CD4-positive, CD25-positive, alpha-beta regulatory T cell (primary cell): ENCODE results near the gene RRAGB. TPM values are rescaled to one million over a fixed set of nuclear protein-coding genes. Genes with fewer than 3 reads are reported as not detected.

Experiments used
- ATAC-seq, 2 donors: fragments of 150-1000 bp; cut with Tn5 transposase; one replicate each; pipeline ENCODE4 v1.10.0; 2021; ENCODE audit warnings: low read depth in 2 of 2, moderate number of reproducible peaks in 2 of 2, moderate library complexity in 1 of 2
- DNase-seq, 3 donors: peaks; one replicate each; pipeline versions ENCODE4 v3.0.0 to v3.0.0-alpha.2; 2012 to 2022; ENCODE audit warnings: mixed read lengths in 1 of 3
- H3K27ac ChIP-seq: one replicate; pipeline ENCODE4 v1.7.0; 2013; ENCODE audit warnings: mild to moderate bottlenecking, low read length; ENCODE audit not compliant: insufficient read depth, poor library complexity, severe bottlenecking
- H3K27me3 ChIP-seq: one replicate; pipeline ENCODE4 v1.7.0; 2013; ENCODE audit warnings: low read length; ENCODE audit not compliant: control insufficient read depth, insufficient read depth
- H3K36me3 ChIP-seq: one replicate; pipeline ENCODE4 v1.7.0; 2013; ENCODE audit warnings: mild to moderate bottlenecking, low read length, moderate library complexity; ENCODE audit not compliant: control insufficient read depth, insufficient read depth
- H3K4me1 ChIP-seq: 2 replicates; pipeline ENCODE4 v1.7.0; 2013; ENCODE audit warnings: mild to moderate bottlenecking, low read length; ENCODE audit not compliant: insufficient read depth, control insufficient read depth, poor library complexity, severe bottlenecking
- H3K4me3 ChIP-seq: one replicate; pipeline ENCODE4 v1.7.0; 2013; ENCODE audit warnings: low read depth, mild to moderate bottlenecking, low read length, moderate library complexity
- H3K9me3 ChIP-seq, 2 experiments: 1 replicate in 1 of 2; 2 replicates in 1 of 2; pipeline ENCODE4 v1.7.0; 2013; ENCODE audit warnings: low read length in 2 of 2, mild to moderate bottlenecking in 1 of 2, moderate library complexity in 1 of 2; ENCODE audit not compliant: control insufficient read depth in 2 of 2
- H3K27ac Mint-ChIP-seq, 3 donors: one replicate each; pipeline ENCODE4 v1.8.0; 2020 to 2022; ENCODE audit warnings: mild to moderate bottlenecking in 3 of 3, mixed read lengths in 3 of 3, moderate library complexity in 2 of 3
- H3K27me3 Mint-ChIP-seq: one replicate; pipeline ENCODE4 v1.8.0; 2022; ENCODE audit warnings: mild to moderate bottlenecking, mixed read lengths
- H3K36me3 Mint-ChIP-seq: one replicate; pipeline ENCODE4 v1.8.0; 2020; ENCODE audit warnings: mixed read lengths
- H3K4me1 Mint-ChIP-seq, 4 donors: one replicate each; pipeline ENCODE4 v1.8.0; 2020 to 2022; ENCODE audit warnings: mixed read lengths in 4 of 4, mild to moderate bottlenecking in 1 of 4
- H3K4me3 Mint-ChIP-seq, 4 donors: one replicate each; pipeline ENCODE4 v1.8.0; 2020 to 2022; ENCODE audit warnings: mild to moderate bottlenecking in 4 of 4, mixed read lengths in 4 of 4, moderate library complexity in 3 of 4
- H3K9me3 Mint-ChIP-seq, 7 donors: one replicate each; pipeline ENCODE4 v1.8.0; 2020 to 2022; ENCODE audit warnings: mixed read lengths in 7 of 7, mild to moderate bottlenecking in 3 of 7, moderate library complexity in 2 of 7
- polyA plus RNA-seq, 4 donors: library from polyadenylated mRNA; unstranded; fragments of 300-500 nt; fragmentation: Illumina TruSeq; gene quantifications; one replicate each; pipeline ENCODE4 v1.2.3, GENCODE V29; 2021
- total RNA-seq: library from RNA; stranded (reverse); gene quantifications from one replicate; pipeline ENCODE4 v1.2.3, GENCODE V29; 2022

The RRAGB gene
- total and polyA plus RNA-seq, 5 donors from 2014 or later = 11.2 to 14.1 (median 12.9) TPM

DNA sequence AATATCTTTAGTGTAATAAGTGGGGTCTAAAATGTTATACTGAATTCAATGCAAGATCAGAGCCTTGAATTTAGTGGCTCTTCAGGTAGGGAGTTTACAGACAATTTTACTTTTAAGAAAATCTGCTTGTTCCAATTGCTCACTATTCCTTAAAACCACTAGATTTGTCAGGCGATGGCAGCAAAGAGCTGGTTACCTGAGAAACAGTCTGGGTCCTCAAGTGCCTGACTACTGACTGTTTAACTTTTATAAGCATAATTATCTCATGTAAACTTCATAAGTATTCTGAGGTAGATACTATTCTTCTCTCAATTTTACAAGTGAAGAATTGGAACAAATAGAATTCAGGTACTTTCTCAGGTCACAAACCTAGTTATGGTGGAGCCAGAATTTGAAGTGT is 84.3 kb downstream of the RRAGB start:
- peaks cover 0 to 4% (median 0%) of the 10 kb centered on the region in 7 donors for H3K9me3 Mint-ChIP-seq
- Histone ChIP-seq H3K4me1 (no peaks in the 10 kb centered on the region), H3K9me3 (no peaks in the 10 kb centered on the region), H3K27me3 (no peaks in the 10 kb centered on the region), H3K4me3 (no peak overlapping the region), H3K36me3 (no peaks in the 10 kb centered on the region), H3K27ac (no peak overlapping the region)
- no peak overlapping the region for H3K4me3 Mint-ChIP-seq
- ATAC-seq = no peak
- H3K4me1 Mint-ChIP-seq = no peaks in the 10 kb centered on the region
- H3K27me3 Mint-ChIP-seq = peaks cover 8% of the 10 kb centered on the region
- no peaks in the 10 kb centered on the region for H3K36me3 Mint-ChIP-seq
- H3K27ac Mint-ChIP-seq = no peak overlapping the region
- peak in 1 of 3 donors; percentile 3 for DNase-seq

Other genes starting within 250 kb of the RRAGB start
- 2.0 TPM for gene USP51, start 227.9 kb upstream of the RRAGB start, total RNA-seq
- under 1 TPM; 0.15 to 0.42 (median 0.35) TPM for gene USP51, start 227.9 kb upstream of the RRAGB start, polyA plus RNA-seq
- gene FOXR2, start 94.3 kb upstream of the RRAGB start, total RNA-seq = not detected
- not detected for gene FOXR2, start 94.3 kb upstream of the RRAGB start, polyA plus RNA-seq